Loucy (cell line): Measurements from ENCODE around the gene CPSF4.

Experiments used
- EZH2phosphoT487 ChIP-seq: fragments of 200-600 bp; IDR thresholded peaks from 2 replicates; pipeline ENCODE4 v1.6.1; 2018; ENCODE audit warnings: antibody characterized with exemption, mild to moderate bottlenecking, moderate library complexity, borderline replicate concordance
- TF ChIP-seq, protein P1 (sequence below): fragments of 200-600 bp; sonication (generic); conservative IDR thresholded peaks from 2 replicates; pipeline ENCODE4 v1.5.1; 2014; ENCODE audit warnings: mild to moderate bottlenecking, antibody characterized with exemption, low read length

DNA sequence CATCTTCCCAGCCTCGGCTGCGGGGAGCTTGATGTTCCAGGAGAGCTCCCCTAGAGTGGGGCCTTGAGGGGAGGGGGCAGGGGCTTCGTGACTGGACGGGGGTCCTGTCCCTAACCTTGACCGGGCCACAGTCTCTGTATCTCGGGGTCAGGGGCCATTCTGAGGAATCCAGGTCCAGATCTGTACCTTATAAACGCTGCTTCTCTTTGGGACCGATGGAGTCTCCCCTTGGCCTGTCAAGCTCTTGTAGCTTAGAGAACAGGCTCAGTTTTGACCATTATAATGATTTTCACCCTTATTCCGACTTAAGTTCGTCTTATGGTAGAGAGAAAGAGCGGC, 66.5 kb downstream of the CPSF4 start:
- no peak for TF ChIP-seq EZH2phosphoT487
- TF ChIP-seq, protein P1, sequence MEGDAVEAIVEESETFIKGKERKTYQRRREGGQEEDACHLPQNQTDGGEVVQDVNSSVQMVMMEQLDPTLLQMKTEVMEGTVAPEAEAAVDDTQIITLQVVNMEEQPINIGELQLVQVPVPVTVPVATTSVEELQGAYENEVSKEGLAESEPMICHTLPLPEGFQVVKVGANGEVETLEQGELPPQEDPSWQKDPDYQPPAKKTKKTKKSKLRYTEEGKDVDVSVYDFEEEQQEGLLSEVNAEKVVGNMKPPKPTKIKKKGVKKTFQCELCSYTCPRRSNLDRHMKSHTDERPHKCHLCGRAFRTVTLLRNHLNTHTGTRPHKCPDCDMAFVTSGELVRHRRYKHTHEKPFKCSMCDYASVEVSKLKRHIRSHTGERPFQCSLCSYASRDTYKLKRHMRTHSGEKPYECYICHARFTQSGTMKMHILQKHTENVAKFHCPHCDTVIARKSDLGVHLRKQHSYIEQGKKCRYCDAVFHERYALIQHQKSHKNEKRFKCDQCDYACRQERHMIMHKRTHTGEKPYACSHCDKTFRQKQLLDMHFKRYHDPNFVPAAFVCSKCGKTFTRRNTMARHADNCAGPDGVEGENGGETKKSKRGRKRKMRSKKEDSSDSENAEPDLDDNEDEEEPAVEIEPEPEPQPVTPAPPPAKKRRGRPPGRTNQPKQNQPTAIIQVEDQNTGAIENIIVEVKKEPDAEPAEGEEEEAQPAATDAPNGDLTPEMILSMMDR, result no peak
